HG02623 (cell line): ENCODE results near the gene PPID.
"Not testable (repeated sequence)": the region's sequence is repeated elsewhere in the genome, so short reads cannot be mapped to it uniquely, and the experiment has no call there.

Experiments used
- ATAC-seq: cut with Tn5 transposase; IDR thresholded peaks from one replicate; pipeline ENCODE4 v1.9.1; 2021; ENCODE audit warnings: moderate library complexity; ENCODE audit not compliant: unreplicated experiment

PPID gene

DNA sequence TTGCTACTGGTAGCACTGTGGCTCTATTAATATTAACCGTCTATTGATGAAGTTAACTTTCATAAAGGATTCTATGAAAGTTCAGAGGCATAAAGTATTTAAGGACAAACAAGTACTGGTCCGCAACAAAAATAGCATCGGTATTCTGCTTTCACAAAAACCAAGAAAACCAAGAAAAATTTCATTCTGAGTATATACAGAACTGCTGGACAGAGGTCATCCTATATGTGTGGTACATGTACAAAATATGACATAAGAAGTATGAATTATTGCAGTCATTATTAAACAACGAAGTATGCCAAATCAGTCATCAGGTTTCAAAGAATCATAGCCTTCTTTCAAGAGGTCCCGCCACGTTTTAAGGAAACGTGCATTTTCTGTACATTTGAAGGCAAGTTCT lies 53.9 kb downstream of the PPID start:
- ATAC-seq = no peak

- ATAC-seq = no peak
Observed at GRCh38 chr4:158667651-158668198, 55.5 kb downstream of the PPID start.

- no peak for ATAC-seq
Observed at GRCh38 chr4:158666892-158667291, 56.3 kb downstream of the PPID start.

- ATAC-seq = no peak
Observed at GRCh38 chr4:158664806-158665205, 58.4 kb downstream of the PPID start.

GRCh38 chr4:158663707-158664625 lies 59.2 kb downstream of the PPID start:
- not testable (repeated sequence) for ATAC-seq

GRCh38 chr4:158663255-158663654 lies 59.9 kb downstream of the PPID start:
- not testable (repeated sequence) for ATAC-seq
